Neural cell (in vitro differentiated cells): ENCODE measurements around the gene FANCD2OS. TPM values are rescaled to one million over a fixed set of nuclear protein-coding genes. Genes with fewer than 3 reads are reported as not detected.
"Not testable (repeated sequence)": the region's sequence is repeated elsewhere in the genome, so short reads cannot be mapped to it uniquely, and the experiment has no call there.

Experiments used
- H2AFZ ChIP-seq: fragments of 200-600, 300-800 bp; sonication (generic), shearing (Covaris generic); 2 replicates; pipeline ENCODE4 v1.6.0; 2014; ENCODE audit warnings: low read depth, mild to moderate bottlenecking, antibody characterized with exemption, low read length, moderate library complexity
- H3F3A ChIP-seq: fragments of 200-600 bp; shearing (Covaris generic); 2 replicates; pipeline ENCODE4 v1.6.1; 2016; ENCODE audit warnings: mild to moderate bottlenecking, moderate library complexity, mixed read lengths, antibody characterized with exemption, low read length; ENCODE audit not compliant: insufficient read depth, poor library complexity, severe bottlenecking
- H3K27ac ChIP-seq: fragments of 200-600, 300-800 bp; sonication (generic), shearing (Covaris generic); 2 replicates; pipeline ENCODE4 v1.5.1; 2014; ENCODE audit warnings: mild to moderate bottlenecking, low read length, moderate library complexity
- H3K27me3 ChIP-seq: fragments of 300-800, 200-600 bp; sonication (generic), shearing (Covaris generic); 2 replicates; pipeline ENCODE4 v1.6.0; 2014; ENCODE audit warnings: mild to moderate bottlenecking, low read depth, low read length, moderate library complexity; ENCODE audit not compliant: insufficient read depth
- H3K36me3 ChIP-seq: fragments of 300-800, 200-600 bp; sonication (generic), shearing (Covaris generic); 2 replicates; pipeline ENCODE4 v1.5.1; 2014; ENCODE audit warnings: mild to moderate bottlenecking, antibody characterized with exemption, low read length, moderate library complexity; ENCODE audit not compliant: insufficient read depth
- H3K4me2 ChIP-seq: fragments of 300-800, 200-600 bp; sonication (generic), shearing (Covaris generic); 2 replicates; pipeline ENCODE4 v1.6.0; 2014; ENCODE audit warnings: mild to moderate bottlenecking, low read length
- H3K4me3 ChIP-seq: fragments of 300-800, 200-600 bp; sonication (generic), shearing (Covaris generic); 2 replicates; pipeline ENCODE4 v1.5.1; 2014; ENCODE audit warnings: mild to moderate bottlenecking, low read length, moderate library complexity
- H3K79me2 ChIP-seq: fragments of 200-600 bp; shearing (Covaris generic); replicated peaks from 2 replicates; pipeline ENCODE4 v1.6.0; 2014; ENCODE audit warnings: mild to moderate bottlenecking, low read length, moderate library complexity; ENCODE audit not compliant: insufficient read depth
- H3K9ac ChIP-seq: fragments of 300-800, 200-600 bp; sonication (generic), shearing (Covaris generic); 2 replicates; pipeline ENCODE4 v1.6.1; 2016; ENCODE audit warnings: mild to moderate bottlenecking, low read length, mixed read lengths
- H3K9me2 ChIP-seq: fragments of 200-600 bp; shearing (Covaris generic); 2 replicates; pipeline ENCODE4 v1.6.1; 2016; ENCODE audit warnings: mild to moderate bottlenecking, low read length, mixed read lengths; ENCODE audit not compliant: insufficient read depth
- H3K9me3 ChIP-seq: fragments of 200-600, 300-800 bp; sonication (generic), shearing (Covaris generic); 2 replicates; pipeline ENCODE4 v1.6.1; 2016; ENCODE audit warnings: mild to moderate bottlenecking, mixed run types, low read length, moderate library complexity, mixed read lengths
- H4K20me1 ChIP-seq: fragments of 200-600 bp; shearing (Covaris generic); 2 replicates; pipeline ENCODE4 v1.6.1; 2016; ENCODE audit warnings: mild to moderate bottlenecking, mixed run types; ENCODE audit not compliant: insufficient read depth
- EP300 ChIP-seq: fragments of 450-650 bp; conservative IDR thresholded peaks from 2 replicates; pipeline ENCODE4 v1.6.1; 2014; ENCODE audit warnings: antibody characterized with exemption, mild to moderate bottlenecking, moderate library complexity; ENCODE audit not compliant: poor library complexity, severe bottlenecking
- EZH2 ChIP-seq: fragments of 200-600, 300-800 bp; shearing (Covaris generic), sonication (generic); IDR thresholded peaks from 2 replicates; pipeline ENCODE4 v1.6.1; 2014; ENCODE audit warnings: antibody characterized with exemption, low read length, borderline replicate concordance, mild to moderate bottlenecking; ENCODE audit not compliant: insufficient read depth, poor library complexity, severe bottlenecking
- MXI1 ChIP-seq: fragments of 450-650 bp; conservative IDR thresholded peaks from 2 replicates; pipeline ENCODE4 v1.6.1; 2014; ENCODE audit warnings: antibody characterized with exemption, mild to moderate bottlenecking; ENCODE audit not compliant: poor library complexity, severe bottlenecking
- POLR2AphosphoS5 ChIP-seq: IDR thresholded peaks from 2 replicates; pipeline ENCODE4 v1.6.1; 2012
- RAD21 ChIP-seq: fragments of 450-650 bp; conservative IDR thresholded peaks from 2 replicates; pipeline ENCODE4 v1.6.1; 2014; ENCODE audit warnings: antibody characterized with exemption, mild to moderate bottlenecking, moderate library complexity
- SMC3 ChIP-seq: fragments of 450-650 bp; conservative IDR thresholded peaks from 2 replicates; pipeline ENCODE4 v1.6.1; 2014; ENCODE audit warnings: antibody characterized with exemption, mild to moderate bottlenecking, moderate library complexity; ENCODE audit not compliant: poor library complexity
- TAF1 ChIP-seq: IDR thresholded peaks from 2 replicates; pipeline ENCODE4 v1.6.1; 2012; ENCODE audit warnings: low read depth
- polyA plus RNA-seq: library from polyadenylated mRNA; depleted of rRNA; stranded (reverse); fragments of >200 nt; gene quantifications from 2 replicates; pipeline ENCODE4 v1.2.3, GENCODE V29; 2014
- TF ChIP-seq, protein P1 (sequence below): fragments of 450-650 bp; IDR thresholded peaks from 2 replicates; pipeline ENCODE4 v1.5.1; 2014; ENCODE audit warnings: antibody characterized with exemption, mild to moderate bottlenecking, moderate library complexity; ENCODE audit not compliant: poor library complexity, severe bottlenecking
- TF ChIP-seq, protein P2 (sequence below): IDR thresholded peaks from 2 replicates; pipeline ENCODE4 v1.6.1; 2012; ENCODE audit warnings: borderline replicate concordance

The FANCD2OS gene
- polyA plus RNA-seq, 1 donor from 2014 or later: not detected

DNA sequence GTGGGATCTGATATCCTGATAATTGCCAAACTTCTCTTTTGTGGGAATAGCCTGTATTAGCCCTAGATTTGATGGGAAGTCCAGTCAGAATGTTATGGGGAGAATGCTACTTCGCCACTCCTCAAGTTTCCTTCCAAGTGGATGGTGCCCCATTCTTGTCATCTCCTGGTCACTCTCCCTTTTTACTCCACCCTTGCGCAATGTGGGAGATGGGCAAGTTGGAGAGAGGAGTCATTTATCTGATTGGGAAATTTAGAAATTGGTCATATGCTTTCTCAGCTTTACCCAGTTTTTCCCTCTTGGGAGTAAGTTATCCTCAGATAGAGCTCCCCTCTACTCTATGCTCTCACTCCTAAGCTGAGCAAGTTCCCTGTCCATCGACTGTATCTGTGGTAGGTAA lies 14.4 kb downstream of the FANCD2OS start:
- Histone ChIP-seq H3K9me3 (no peaks in the 10 kb centered on the region), H3K27ac (no peak overlapping the region), H3K4me2 (no peak overlapping the region)

DNA sequence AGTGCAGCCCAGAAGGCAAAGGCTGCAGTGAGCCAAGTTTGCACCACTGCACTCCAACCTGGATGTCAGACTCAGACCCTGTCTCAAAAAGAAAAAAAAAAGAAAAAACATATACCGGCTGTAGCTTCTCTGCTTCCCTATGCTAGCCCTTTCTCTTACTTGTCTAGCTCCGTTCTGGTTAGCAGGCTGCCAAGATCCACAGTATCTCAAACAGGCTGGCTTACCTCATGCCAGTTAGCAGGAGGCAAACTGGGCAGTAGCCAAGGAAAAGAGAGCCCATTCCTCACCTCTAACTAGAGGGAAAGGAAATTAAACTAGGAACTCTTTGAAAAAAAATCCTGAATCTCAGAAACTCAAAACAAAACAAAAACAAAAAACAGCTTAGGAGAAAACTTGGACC lies 16.7 kb downstream of the FANCD2OS start:
- not testable (repeated sequence) for H3K36me3 ChIP-seq, H3K4me2 ChIP-seq, H2AFZ ChIP-seq, H3F3A ChIP-seq, H3K9me2 ChIP-seq, H3K4me3 ChIP-seq, H3K9ac ChIP-seq, H3K27ac ChIP-seq, H4K20me1 ChIP-seq, H3K79me2 ChIP-seq, H3K9me3 ChIP-seq, H3K27me3 ChIP-seq

More for the DNA sequence above, 14.4 kb downstream of the FANCD2OS start:
- no peak for TF ChIP-seq EP300
- no peak for TF ChIP-seq POLR2AphosphoS5
- no peak for TF ChIP-seq SMC3
- TF ChIP-seq MXI1: no peak
- TF ChIP-seq, protein P1, sequence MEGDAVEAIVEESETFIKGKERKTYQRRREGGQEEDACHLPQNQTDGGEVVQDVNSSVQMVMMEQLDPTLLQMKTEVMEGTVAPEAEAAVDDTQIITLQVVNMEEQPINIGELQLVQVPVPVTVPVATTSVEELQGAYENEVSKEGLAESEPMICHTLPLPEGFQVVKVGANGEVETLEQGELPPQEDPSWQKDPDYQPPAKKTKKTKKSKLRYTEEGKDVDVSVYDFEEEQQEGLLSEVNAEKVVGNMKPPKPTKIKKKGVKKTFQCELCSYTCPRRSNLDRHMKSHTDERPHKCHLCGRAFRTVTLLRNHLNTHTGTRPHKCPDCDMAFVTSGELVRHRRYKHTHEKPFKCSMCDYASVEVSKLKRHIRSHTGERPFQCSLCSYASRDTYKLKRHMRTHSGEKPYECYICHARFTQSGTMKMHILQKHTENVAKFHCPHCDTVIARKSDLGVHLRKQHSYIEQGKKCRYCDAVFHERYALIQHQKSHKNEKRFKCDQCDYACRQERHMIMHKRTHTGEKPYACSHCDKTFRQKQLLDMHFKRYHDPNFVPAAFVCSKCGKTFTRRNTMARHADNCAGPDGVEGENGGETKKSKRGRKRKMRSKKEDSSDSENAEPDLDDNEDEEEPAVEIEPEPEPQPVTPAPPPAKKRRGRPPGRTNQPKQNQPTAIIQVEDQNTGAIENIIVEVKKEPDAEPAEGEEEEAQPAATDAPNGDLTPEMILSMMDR: no peak
- TF ChIP-seq RAD21: no peak
- TF ChIP-seq, protein P2, sequence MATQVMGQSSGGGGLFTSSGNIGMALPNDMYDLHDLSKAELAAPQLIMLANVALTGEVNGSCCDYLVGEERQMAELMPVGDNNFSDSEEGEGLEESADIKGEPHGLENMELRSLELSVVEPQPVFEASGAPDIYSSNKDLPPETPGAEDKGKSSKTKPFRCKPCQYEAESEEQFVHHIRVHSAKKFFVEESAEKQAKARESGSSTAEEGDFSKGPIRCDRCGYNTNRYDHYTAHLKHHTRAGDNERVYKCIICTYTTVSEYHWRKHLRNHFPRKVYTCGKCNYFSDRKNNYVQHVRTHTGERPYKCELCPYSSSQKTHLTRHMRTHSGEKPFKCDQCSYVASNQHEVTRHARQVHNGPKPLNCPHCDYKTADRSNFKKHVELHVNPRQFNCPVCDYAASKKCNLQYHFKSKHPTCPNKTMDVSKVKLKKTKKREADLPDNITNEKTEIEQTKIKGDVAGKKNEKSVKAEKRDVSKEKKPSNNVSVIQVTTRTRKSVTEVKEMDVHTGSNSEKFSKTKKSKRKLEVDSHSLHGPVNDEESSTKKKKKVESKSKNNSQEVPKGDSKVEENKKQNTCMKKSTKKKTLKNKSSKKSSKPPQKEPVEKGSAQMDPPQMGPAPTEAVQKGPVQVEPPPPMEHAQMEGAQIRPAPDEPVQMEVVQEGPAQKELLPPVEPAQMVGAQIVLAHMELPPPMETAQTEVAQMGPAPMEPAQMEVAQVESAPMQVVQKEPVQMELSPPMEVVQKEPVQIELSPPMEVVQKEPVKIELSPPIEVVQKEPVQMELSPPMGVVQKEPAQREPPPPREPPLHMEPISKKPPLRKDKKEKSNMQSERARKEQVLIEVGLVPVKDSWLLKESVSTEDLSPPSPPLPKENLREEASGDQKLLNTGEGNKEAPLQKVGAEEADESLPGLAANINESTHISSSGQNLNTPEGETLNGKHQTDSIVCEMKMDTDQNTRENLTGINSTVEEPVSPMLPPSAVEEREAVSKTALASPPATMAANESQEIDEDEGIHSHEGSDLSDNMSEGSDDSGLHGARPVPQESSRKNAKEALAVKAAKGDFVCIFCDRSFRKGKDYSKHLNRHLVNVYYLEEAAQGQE: no peak
- TF ChIP-seq EZH2: no peak
- TF ChIP-seq TAF1: no peak
- H2AFZ ChIP-seq: no peak overlapping the region
- no peaks in the 10 kb centered on the region for H3K36me3 ChIP-seq
- H3K79me2 ChIP-seq: no peaks in the 10 kb centered on the region
- no peaks in the 10 kb centered on the region for H3K9me2 ChIP-seq
- no peaks in the 10 kb centered on the region for H3K27me3 ChIP-seq
- no peak overlapping the region for H3K9ac ChIP-seq
- no peaks in the 10 kb centered on the region for H3F3A ChIP-seq
- no peaks in the 10 kb centered on the region for H4K20me1 ChIP-seq
- no peak overlapping the region for H3K4me3 ChIP-seq

DNA sequence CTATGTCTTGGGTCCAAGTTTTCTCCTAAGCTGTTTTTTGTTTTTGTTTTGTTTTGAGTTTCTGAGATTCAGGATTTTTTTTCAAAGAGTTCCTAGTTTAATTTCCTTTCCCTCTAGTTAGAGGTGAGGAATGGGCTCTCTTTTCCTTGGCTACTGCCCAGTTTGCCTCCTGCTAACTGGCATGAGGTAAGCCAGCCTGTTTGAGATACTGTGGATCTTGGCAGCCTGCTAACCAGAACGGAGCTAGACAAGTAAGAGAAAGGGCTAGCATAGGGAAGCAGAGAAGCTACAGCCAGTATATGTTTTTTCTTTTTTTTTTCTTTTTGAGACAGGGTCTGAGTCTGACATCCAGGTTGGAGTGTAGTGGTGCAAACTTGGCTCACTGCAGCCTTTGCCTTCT lies 17.3 kb downstream of the FANCD2OS start:
- not testable (repeated sequence) for H3K4me2 ChIP-seq, H3K36me3 ChIP-seq, H3K9me2 ChIP-seq, H3F3A ChIP-seq, H3K79me2 ChIP-seq, H2AFZ ChIP-seq, H4K20me1 ChIP-seq, H3K4me3 ChIP-seq, H3K27ac ChIP-seq, H3K27me3 ChIP-seq, H3K9ac ChIP-seq, H3K9me3 ChIP-seq
